8988T (cell line): ENCODE measurements around the gene NPTXR.

Source experiments
- DNase-seq: peaks from one replicate; pipeline ENCODE4 v3.0.0; 2011

NPTXR gene

DNA sequence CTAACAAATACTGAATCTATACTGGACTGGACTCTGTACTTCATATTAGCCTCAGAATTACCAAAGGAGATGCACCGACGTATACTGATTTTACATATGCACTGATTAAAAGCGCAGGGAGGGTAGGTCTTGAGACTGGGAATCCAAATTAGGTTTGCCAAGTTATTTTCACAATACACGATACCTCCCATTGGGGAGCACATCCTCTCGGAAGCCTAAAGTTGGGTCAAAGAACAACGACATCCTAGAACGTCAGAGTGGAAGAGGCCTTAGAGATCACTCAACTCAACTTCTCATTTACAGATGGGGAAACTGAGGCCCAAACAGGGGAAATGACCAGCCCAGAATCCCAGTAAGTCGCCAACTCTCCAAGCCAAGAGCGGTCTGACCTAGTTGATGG lies 50.5 kb downstream of the NPTXR start:
- DNase-seq: no peak

DNA sequence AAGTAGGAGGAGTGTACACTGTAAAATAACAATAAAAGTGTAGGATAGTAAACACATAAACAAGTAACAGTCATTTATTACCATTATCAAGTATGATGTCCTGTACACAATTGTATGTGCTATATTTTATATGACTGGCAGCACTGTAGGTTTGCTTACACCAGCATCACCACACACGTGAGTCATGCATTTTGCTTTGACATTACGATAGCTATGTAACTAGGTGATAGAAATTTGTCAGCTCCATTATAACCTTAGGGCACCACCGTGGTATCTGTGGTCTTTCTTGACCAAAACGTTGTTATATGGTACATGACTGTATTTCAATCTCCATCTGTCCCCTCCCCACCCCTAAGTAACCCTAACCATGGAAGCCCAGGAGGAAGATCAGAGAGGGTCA lies 51.0 kb downstream of the NPTXR start:
- no peak for DNase-seq

DNA sequence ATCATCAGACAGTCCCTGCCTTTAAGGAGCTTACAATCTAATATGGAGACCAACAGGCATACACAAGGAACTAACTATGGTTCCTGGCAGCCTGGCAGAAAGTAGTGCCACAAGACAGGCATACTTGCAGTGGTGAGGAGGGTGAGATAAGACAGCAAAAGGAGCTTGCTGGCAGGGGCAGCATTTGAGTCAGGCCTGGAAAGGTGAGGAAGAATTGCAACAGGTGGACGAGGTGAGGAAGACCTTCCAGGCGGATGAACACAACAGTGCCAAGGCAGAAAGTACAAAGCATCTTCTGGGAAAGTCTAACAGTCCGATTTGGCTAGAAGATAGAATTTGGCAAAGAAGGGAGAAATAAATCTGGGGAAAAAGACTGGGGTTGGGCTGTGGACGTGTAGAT lies 54.2 kb downstream of the NPTXR start:
- DNase-seq: no peak

DNA sequence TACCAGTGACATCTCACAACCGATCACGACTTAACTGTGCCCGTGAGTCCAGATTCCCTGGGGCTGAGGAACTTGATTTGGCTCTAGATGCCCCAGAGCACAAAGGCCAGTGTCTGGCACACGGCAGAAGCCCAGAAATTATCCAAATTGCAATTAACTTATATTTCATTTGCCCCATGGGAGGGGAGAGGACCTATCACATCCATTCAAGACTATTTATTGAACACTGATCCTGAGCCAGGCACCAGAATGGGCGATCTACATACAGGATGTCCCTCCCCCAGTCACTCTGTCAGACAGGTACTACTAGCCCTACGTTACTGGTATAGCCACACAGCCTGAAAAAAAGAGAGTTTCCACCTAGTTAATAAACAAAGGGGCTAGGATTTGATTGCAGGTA lies 55.0 kb downstream of the NPTXR start:
- no peak for DNase-seq

DNA sequence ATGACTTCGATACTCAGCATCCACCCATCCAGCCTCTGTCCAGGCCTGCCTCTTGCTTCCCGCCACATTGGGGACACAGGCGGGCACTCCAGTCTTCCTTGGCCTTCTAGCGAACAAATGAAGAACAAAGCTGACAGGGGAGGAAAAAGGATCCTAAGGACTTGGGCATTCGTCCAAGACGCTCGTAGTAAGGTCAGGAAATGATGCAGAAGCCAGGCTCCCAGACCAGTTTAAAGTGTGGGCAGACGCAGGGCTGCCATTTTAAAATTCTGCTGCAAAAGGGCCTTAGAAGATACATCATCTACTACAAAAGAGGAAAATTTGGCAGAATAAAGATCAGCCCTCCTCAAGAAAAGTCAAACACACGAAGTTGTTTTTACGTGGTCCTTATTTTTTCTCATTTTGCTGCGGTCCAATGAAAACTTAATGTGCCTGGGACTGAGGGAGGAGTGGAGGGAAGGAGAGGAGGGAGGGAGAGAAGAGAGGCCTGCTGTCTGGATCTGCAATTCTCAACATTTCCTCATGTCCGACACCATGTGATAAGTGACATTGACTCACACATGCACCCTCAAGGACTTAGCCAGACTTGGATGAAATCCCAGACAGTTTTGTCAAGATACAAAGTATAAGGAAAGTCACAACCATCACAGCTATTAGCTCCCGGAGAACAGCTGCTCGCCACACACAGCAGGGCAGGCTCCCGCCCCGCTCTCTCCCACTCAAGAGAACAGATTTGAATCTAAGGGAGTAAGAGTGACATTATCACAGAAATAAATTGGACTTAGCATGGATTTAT lies 55.6 kb downstream of the NPTXR start:
- no peak for DNase-seq

DNA sequence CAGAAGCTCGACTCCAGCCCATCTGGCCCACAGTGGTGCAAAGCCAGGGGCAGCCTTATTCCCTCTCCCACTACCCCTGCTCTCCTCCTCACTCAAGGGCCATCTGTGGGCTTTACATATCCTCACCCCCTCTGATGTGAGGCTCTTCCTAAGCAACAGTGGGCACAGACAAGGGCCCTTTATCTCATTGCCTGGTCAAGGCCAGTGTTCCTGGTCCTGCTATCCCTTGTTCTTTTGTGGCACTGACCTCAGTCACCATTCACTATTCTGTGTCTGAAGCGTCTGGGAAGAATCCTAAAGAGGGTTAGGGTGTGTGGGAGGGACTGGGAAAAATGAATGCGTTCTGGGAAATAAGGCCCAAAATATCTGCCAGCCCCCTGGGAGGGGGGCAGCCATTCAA lies 57.2 kb downstream of the NPTXR start:
- DNase-seq: no peak

DNA sequence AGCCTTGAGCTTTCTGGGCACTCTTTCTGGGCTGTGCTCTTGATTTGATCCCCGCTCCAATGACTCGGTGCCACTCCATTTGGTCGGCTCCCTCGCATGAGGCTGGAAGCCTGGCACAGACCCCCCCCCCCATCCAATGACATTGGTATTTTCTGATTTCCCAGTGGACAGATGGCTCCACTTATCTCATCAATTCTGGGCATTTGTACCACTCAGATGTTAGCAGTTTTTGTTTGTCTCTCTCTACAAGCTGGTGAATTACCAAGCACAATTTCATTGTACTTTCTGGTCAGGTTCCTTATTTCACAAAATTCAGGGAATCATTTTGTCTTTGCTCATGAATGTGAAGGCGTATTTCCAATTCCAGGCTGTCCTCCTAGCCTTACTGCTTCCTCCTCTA lies 59.0 kb downstream of the NPTXR start:
- DNase-seq: no peak

DNA sequence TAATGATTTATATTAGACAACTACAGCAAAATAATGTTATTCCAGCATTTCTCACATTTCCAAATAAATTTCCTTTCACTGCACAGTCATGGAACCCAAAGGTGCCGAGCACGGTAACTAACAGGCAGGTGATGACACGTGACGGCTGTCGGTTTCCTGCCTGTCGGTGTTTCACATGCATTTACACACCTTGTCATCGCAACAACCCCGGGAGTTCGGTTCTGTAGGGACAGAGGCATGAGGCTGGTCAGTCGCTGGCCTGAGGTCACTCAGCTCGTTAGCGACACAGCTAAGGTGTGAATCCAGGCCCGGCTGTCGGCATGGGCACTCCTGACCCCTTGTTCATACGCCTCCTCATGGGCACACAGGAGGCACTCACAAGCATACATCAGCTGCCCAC lies 59.8 kb downstream of the NPTXR start:
- DNase-seq: no peak

DNA sequence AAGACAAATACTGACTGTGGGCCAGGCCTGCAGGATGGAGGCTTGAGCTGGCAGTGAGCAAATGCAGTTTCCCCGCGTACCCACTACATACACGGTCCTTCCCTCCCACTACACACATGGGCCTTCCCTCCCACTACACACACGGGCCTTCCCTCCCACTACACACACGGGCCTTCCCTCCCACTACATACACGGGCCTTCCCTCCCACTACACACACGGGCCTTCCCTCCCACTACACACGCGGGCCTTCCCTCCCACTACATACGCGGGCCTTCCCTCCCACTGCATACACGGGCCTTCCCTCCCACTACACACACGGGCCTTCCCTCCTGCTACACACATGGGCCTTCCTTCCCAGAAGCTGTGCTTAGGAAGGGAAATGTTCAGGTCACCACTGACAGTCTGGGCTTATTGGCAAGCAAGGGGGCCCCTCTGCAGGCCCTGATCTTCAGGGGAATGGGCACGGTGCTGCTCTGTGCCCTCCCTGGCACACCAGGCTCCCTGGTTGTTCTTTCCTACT lies 60.7 kb downstream of the NPTXR start:
- no peak for DNase-seq

DNA sequence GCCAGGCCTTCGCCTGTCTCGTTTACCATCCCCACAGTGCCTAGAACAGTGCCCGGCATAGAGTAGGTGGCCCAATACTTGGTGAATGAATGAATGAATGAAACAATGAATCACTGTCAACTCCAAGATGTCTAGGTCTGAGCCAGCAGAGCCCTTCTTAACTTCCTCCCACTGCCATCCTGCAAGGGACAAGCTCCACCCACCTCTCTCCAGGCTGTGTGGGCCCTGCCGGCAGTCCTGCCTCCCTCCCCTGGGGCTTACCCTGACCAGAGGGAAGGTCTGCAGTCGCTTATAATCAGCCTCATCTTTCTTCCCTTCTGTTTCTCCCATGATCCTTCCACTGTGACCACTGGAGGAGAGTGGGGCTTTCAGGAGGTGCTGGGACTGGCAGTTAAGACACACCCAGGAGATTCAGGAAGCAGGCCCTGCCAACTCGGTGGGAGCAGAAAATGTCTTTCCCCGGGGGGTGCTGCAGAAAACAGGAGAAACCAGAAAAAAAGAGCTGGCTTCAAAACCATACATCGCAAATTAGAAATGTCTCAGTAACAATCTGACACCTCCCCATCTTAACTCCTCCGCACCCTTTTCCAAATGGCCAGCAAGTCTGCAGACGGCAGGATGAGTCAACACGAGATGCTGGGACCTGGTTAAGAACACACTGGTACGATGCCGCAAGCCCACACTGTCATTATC lies 61.3 kb downstream of the NPTXR start:
- no peak for DNase-seq

DNA sequence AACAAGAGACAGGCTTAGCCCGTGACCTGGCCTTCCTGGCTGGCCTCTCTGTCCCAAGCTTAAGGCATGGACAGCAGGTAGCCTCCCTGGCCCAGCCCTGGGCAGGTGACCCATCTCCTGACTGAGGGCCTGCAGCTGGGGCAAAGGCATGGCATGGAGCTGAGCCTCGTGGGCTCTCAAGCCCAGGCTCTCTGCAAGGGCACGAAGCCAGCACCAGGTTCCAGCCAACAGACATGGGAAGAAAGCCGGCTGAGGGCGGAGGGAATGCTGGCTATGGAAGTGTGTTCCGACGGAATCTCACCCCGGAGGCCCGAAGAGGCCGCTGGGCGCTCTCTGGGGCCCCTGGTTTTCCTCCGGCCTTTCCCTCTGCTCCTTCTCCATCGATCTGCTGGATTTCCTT lies 62.8 kb downstream of the NPTXR start:
- DNase-seq: no peak

DNA sequence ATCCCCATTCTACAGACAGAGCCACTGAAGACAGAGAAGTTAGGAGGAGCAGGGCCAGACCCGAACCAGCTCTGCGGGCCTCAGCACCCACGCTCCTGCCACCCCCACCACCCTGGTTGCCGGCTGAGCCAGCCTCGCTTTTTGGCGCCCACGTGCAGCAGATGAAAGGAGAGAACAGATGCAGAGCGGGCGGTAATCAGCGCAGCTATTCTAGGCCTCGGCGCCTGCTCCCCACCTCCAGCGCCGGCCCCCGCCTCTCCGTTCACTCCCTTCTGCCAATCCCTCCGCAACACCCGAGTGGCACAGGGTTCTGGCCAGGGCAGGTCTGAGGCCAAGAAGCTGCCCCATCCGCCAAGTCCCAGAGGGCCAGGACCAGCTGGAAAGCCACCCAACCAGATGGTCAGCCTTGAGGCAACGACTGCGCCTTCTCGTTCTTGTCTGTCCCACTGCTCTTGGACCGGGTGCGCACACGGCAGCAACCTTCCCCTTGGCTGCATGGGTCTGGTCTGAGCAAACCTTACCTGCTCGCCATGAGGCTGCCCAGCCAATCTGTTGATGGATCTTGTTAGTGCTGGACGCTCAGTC lies 66.6 kb downstream of the NPTXR start:
- no peak for DNase-seq

DNA sequence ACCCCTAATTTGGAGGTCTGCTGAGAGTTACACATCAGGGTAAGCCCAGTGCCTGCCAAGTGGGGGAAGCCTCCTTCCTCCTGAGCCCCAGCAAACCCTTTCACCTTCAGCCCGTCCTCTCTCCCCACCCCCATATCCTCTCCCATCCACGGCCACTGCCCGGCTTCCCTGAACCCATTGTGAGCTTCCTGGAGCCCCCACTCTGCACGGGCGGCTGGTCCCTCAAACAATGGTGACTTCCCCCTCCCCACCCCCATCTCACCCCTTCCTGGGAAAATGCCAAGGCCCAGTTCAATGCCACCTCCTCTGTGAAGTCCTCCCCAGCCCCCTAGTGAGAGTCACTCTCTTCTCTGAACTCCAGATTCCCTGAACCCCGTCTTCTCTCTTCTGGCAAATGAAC lies 67.7 kb downstream of the NPTXR start:
- no peak for DNase-seq

DNA sequence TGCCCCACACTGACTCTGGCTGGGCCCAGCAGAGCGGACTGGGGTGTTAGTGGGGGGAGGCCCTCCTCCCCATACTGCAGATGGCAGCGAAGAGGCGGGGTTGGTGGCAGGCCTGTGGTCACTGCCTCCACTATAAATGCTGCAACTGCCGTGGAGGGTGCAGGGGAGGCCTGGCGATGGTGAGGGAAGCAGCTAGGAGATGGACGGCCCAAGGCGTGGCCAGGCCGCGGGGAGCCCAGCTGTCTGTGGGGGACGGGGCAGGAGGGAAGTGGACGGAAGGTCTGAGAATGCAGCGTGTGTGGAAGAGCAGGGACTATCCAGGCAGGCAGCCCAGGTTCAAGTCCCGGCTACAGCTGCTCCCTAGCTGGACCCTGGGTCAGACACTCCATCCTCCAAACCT lies 68.2 kb downstream of the NPTXR start:
- no peak for DNase-seq

DNA sequence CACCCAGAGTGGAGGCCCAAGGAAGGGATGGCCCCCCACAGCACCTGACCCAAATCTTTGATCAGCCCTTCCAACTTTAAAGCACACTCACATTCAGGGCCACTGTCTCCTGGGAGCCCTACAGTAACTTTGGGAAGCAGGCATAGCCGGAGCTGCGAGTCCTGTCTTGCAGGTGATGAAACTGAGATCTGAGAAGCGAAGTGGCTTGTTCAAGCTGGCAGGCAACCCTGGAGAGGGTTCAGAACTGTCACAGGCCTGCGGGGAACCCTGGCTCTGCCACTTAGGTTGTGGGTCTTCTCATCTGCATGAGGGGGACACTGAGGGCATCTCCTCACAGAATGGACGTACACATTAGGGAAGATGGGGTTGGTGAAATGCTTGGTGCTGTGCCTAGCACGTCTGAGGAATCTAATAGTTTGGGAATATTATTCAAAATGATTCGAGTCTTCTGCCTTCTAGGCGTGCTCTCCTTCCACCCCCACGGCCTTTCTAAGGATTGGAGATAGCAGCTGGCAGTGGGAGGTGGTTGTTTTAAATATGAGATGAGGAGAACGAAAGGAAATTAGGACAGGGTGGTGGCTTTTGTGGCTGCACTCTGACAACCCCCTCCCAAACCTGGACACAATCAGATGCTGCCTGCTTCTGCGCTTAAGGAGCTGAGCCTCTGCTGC lies 69.2 kb downstream of the NPTXR start:
- no peak for DNase-seq

DNA sequence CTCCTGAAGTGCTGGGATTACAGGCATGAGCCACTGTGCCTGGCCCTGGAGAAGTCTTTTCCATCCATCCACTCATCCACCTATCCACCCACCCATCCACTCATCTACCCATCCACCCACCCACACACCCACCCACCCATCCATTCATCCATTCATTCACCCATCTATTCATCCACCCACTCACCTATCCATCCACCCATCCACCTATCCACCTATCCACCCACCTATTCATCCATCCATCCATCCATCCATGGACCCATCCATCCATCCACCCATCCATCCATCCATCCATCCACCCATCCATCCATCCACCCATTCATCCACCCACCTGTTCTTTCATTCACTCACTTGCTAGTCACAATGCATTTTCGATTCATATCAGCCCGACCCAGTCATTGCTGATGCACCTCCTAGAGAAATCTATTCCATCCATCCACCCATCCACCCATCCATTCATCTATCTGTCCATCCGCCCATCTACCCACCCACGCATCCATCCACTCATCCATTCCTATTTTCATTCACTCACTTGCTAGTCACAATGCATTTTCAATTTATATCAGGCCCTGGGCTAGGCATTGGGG lies 70.4 kb downstream of the NPTXR start:
- DNase-seq: no peak

DNA sequence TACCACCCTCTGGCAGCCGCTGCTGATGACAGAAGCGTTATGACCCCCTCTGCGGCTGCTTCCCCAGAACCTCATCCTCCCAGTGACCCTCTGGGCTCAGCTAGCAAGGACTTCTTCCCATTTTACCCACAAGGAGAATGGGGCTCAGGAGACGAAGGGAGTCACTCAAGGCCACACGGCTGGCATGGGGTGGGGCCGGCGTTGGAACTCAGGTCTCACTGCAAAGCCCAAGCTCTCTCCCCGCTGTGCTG lies 71.3 kb downstream of the NPTXR start:
- no peak for DNase-seq

DNA sequence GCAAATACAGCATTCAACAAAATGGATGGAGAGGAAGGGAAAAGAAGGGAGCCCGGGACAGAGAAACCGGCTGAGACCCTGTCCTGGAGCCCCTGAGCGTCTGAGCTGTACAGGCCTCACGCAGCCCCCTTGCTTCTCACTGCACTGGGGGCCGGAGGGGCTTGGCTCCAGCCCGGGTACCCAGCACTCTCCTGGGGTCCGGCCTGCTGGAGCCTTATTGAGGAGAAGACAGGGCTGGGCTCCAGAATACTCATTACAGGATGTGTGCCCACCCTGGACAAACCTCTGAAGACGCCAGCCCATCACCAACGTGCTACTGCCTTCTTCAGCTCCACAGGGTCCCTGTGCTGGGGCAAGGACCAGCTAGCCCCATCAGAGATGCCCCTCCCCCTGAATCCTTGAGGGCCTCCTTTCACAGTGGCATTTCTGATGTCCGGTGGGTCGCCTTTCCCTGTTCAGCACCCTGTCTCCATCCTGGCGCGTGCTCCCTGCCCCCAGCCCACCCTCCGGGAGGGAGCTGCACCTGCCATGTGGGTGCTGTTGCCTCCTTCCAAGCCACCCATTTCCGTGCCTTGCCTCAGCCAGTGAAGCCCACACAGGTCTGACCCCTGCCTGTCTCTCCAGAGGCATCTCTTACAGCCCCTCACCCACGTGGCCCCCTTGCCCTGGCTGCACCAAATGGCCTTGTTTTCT lies 73.4 kb downstream of the NPTXR start:
- DNase-seq: no peak
